GM23248 (cell line): ENCODE results near the gene ACACA. TPM values are rescaled to one million over a fixed set of nuclear protein-coding genes. Genes with fewer than 3 reads are reported as not detected.

Experiments used
- DNase-seq: peaks from one replicate; pipeline ENCODE4 v3.0.0-alpha.2; 2015
- H2AFZ ChIP-seq: fragments of 200-600 bp; sonication (generic); 2 replicates; pipeline ENCODE4 v1.6.1; 2016; ENCODE audit warnings: antibody characterized with exemption
- H3F3A ChIP-seq: fragments of 200-600 bp; sonication (generic); 2 replicates; pipeline ENCODE4 v1.6.1; 2016; ENCODE audit warnings: mild to moderate bottlenecking, antibody characterized with exemption, mixed run types; ENCODE audit not compliant: insufficient read depth
- H3K27ac ChIP-seq: fragments of 200-600 bp; sonication (generic); 2 replicates; pipeline ENCODE4 v1.5.1; 2016; ENCODE audit warnings: mild to moderate bottlenecking
- H3K27me3 ChIP-seq: fragments of 200-600 bp; sonication (generic); replicated peaks from 2 replicates; pipeline ENCODE4 v1.6.1; 2016; ENCODE audit warnings: mild to moderate bottlenecking; ENCODE audit not compliant: insufficient read depth
- H3K36me3 ChIP-seq: fragments of 200-600 bp; sonication (generic); 2 replicates; pipeline ENCODE4 v1.6.1; 2016; ENCODE audit warnings: low read depth, mild to moderate bottlenecking
- H3K4me1 ChIP-seq: fragments of 200-600 bp; sonication (generic); 2 replicates; pipeline ENCODE4 v1.6.1; 2016; ENCODE audit warnings: mild to moderate bottlenecking; ENCODE audit not compliant: insufficient read depth
- H3K4me2 ChIP-seq: fragments of 200-600 bp; sonication (generic); one replicate; pipeline ENCODE4 v1.6.1; 2016; ENCODE audit warnings: mild to moderate bottlenecking; ENCODE audit not compliant: unreplicated experiment
- H3K4me3 ChIP-seq: fragments of 200-600 bp; sonication (generic); 2 replicates; pipeline ENCODE4 v1.5.1; 2016; ENCODE audit warnings: mild to moderate bottlenecking
- H3K79me2 ChIP-seq: fragments of 200-600 bp; sonication (generic); 2 replicates; pipeline ENCODE4 v1.6.1; 2016; ENCODE audit warnings: mild to moderate bottlenecking; ENCODE audit not compliant: insufficient read depth
- H3K9ac ChIP-seq: fragments of 200-600 bp; sonication (generic); 2 replicates; pipeline ENCODE4 v1.6.1; 2016; ENCODE audit warnings: mild to moderate bottlenecking
- H3K9me2 ChIP-seq: fragments of 200-600 bp; sonication (generic); 2 replicates; pipeline ENCODE4 v1.6.1; 2016; ENCODE audit warnings: mixed run types, mild to moderate bottlenecking, moderate library complexity; ENCODE audit not compliant: insufficient read depth
- H3K9me3 ChIP-seq: fragments of 200-600 bp; sonication (generic); one replicate; pipeline ENCODE4 v1.6.1; 2017; ENCODE audit warnings: low read depth
- H4K20me1 ChIP-seq: fragments of 200-600 bp; sonication (generic); 2 replicates; pipeline ENCODE4 v1.6.0; 2016; ENCODE audit not compliant: insufficient read depth
- EZH2 ChIP-seq: fragments of 200-600 bp; sonication (generic); IDR thresholded peaks from 2 replicates; pipeline ENCODE4 v1.6.1; 2018; ENCODE audit warnings: antibody characterized with exemption, mild to moderate bottlenecking; ENCODE audit not compliant: insufficient read depth, poor library complexity, severe bottlenecking
- EZH2phosphoT487 ChIP-seq: fragments of 200-600 bp; sonication (generic); IDR thresholded peaks from 2 replicates; pipeline ENCODE4 v1.6.1; 2018; ENCODE audit warnings: antibody characterized with exemption, moderate library complexity, mild to moderate bottlenecking, low read depth; ENCODE audit not compliant: insufficient read depth
- WGBS, 2 experiments: methylation state at CpG; one replicate each; pipeline ENCODE4 v1.1.6; 2015 to 2017; ENCODE audit warnings: low lambda C conversion rate in 2 of 2, low coverage in 1 of 2; ENCODE audit errors: missing lambda C conversion rate in 2 of 2; 5-methylcytosine and 5-hydroxymethylcytosine counted together
- in situ Hi-C: fragments of 300-500 bp; cut with MboI; formaldehyde crosslinking; loops from 2 replicates; pipeline ENCODE4 v1.15.0; 2020
- polyA plus RNA-seq: library from polyadenylated mRNA; unstranded; fragments of >200 nt; fragmentation: Nextera tagmentation; extraction: Ambion mirVana; gene quantifications from 2 replicates; pipeline ENCODE4 v1.2.1, GENCODE V29; 2016
- total RNA-seq: library from RNA; depleted of rRNA; stranded (reverse); fragments of >200 nt; shearing (Covaris generic); gene quantifications from 2 replicates; pipeline ENCODE4 v1.2.3, GENCODE V29; 2014

Gene ACACA
- total and polyA plus RNA-seq, 2 experiments from 2014 or later, result 10.2 to 21.9 TPM

DNA sequence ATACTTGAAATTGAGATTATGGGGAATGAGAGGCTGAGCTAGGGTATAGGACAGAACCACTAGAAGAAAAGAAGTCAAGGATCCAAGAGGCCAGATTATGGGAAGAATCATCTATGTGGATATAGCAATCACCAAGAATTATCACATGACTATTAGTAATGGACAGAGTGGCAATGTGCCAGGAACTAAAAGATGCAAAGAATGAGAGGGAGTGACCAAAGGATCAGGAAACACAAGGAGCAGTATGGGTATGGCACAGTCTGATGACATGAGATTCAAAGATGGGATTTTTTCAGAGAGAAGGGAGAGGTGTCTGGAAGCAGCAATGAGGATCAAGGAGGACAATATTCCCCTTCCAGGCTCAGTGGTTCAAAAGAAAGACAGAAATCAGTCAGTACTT lies 245.7 kb downstream of the ACACA start:
- Histone ChIP-seq H4K20me1 (no peaks in the 10 kb centered on the region), H2AFZ (no peak overlapping the region), H3K27me3 (no peaks in the 10 kb centered on the region), H3F3A (no peaks in the 10 kb centered on the region), H3K36me3 (0 out of 2 replicates have a peak, but pooled peaks cover 4% of the 10 kb centered on the region), H3K9me3 (no peaks in the 10 kb centered on the region), H3K4me1 (no peaks in the 10 kb centered on the region), H3K4me3 (no peak overlapping the region), H3K9me2 (no peaks in the 10 kb centered on the region), H3K9ac (no peak overlapping the region), H3K79me2 (no peaks in the 10 kb centered on the region), H3K27ac (no peak overlapping the region), H3K4me2 (no peak overlapping the region)
- in situ Hi-C loops, result no loop called here
- peak; percentile 31 for DNase-seq
- TF ChIP-seq EZH2 (no peak), EZH2phosphoT487 (no peak)

DNA sequence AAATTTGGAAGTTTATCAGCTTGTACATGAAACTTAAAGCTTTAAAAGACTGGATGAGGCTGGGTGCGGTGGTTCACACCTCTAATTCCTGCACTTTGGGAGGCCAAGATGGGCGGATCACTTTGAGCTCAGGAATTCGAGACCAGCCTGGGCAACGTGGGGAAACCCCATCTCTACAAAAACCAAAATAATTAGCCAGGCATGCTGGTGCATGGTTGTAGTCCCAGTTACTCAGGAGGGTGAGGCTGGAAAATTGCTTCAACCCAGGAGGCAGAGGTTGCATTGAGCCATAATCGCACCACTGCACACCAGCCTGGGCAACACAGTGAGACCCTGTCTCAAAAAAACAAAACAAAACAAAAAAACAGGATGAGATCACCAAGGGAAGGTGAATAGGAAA lies 248.3 kb downstream of the ACACA start:
- Histone ChIP-seq H3K9me2 (no peaks in the 10 kb centered on the region), H3K9me3 (no peaks in the 10 kb centered on the region), H3K27ac (no peak overlapping the region), H3K4me3 (no peak overlapping the region), H3K36me3 (0 out of 2 replicates have a peak, but pooled peaks cover 8% of the 10 kb centered on the region), H2AFZ (no peak overlapping the region), H3K4me2 (no peak overlapping the region), H3F3A (no peaks in the 10 kb centered on the region), H3K9ac (no peak overlapping the region), H3K4me1 (no peaks in the 10 kb centered on the region), H3K27me3 (no peaks in the 10 kb centered on the region), H3K79me2 (no peaks in the 10 kb centered on the region), H4K20me1 (no peaks in the 10 kb centered on the region)
- TF ChIP-seq EZH2 (no peak), EZH2phosphoT487 (no peak)
- no peak for DNase-seq
- 88 to 90% methylated on average over 5 of the region's 5 CpGs for WGBS, 2 experiments
- in situ Hi-C loops, result no loop called here

DNA sequence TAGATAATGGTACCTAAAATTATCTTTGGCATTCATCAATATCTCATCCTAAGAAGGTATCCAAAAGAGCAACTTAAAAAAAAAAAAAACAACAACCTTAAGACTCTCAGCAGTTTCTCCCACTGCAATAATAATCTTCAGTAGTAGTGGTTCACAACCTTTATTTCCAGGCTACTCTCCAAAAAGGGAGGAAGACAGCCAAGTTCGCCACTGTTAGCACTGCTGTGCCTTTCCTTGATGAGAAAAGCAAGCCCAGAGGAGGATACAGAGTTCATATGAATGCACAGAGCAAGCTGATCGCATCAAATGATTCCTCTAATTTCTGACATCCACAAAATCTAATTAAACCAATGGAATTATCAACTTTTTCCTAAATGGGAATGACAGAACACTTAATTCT lies 258.5 kb downstream of the ACACA start:
- no peaks in the 10 kb centered on the region; the same call in 1 of the 2 replicates for H3F3A ChIP-seq
- no peaks in the 10 kb centered on the region for H3K9me3 ChIP-seq
- no peaks in the 10 kb centered on the region for H3K27me3 ChIP-seq
- H3K4me3 ChIP-seq, result no peak overlapping the region
- H4K20me1 ChIP-seq, result no peaks in the 10 kb centered on the region
- DNase-seq, result no peak
- WGBS, 2 experiments, result 60 to 65% methylated on average over 2 of the region's 2 CpGs
- no peak overlapping the region for H2AFZ ChIP-seq
- in situ Hi-C loops, result no loop called here
- H3K4me2 ChIP-seq, result no peak overlapping the region
- no peak for TF ChIP-seq EZH2phosphoT487
- no peak for TF ChIP-seq EZH2
- no peaks in the 10 kb centered on the region for H3K4me1 ChIP-seq
- H3K27ac ChIP-seq, result no peak overlapping the region
- no peak overlapping the region for H3K9ac ChIP-seq
- no peaks in the 10 kb centered on the region for H3K9me2 ChIP-seq
- no peaks in the 10 kb centered on the region for H3K79me2 ChIP-seq
- H3K36me3 ChIP-seq, result no peaks in the 10 kb centered on the region

DNA sequence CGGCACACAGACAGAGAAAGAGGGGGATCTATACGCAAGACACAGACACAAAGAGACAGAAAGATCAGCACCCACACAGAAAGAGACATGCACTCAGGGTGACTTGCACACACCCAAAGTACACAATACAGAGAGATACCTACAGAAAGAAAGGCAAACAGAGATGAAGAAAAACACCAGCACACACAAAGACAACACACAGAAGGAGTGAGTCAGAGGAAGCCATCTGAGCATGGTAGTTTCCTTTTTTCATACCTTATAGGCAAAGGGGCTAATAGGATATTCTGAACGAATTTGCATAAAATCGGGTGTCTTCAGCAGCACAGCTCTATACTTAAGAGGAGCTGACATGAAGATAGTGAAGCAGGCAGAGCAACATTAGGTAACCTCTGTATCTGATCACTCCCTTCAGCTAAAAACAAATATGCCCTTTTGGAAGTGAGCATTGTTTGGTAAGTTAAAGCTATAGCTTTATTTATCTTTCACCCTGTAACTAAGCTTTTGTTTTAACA lies 259.3 kb downstream of the ACACA start:
- Histone ChIP-seq H3K36me3 (no peaks in the 10 kb centered on the region), H3K9me3 (no peaks in the 10 kb centered on the region), H2AFZ (no peak overlapping the region), H3K79me2 (no peaks in the 10 kb centered on the region), H3K9ac (no peak overlapping the region), H3F3A (no peaks in the 10 kb centered on the region; the same call in 1 of the 2 replicates), H3K9me2 (no peaks in the 10 kb centered on the region), H3K27ac (no peak overlapping the region), H3K4me1 (no peaks in the 10 kb centered on the region), H3K4me2 (no peak overlapping the region), H3K4me3 (no peak overlapping the region), H3K27me3 (no peaks in the 10 kb centered on the region), H4K20me1 (no peaks in the 10 kb centered on the region)
- in situ Hi-C loops, result no loop called here
- no peak for DNase-seq
- WGBS, 2 experiments, result 98% methylated on average over 4 of the region's 4 CpGs
- no peak for TF ChIP-seq EZH2phosphoT487
